Hepatocyte (in vitro differentiated cells): ENCODE data around the gene YJEFN3. TPM values are rescaled to one million over a fixed set of nuclear protein-coding genes. Genes with fewer than 3 reads are reported as not detected.

ENCODE experiments used
- DNase-seq: peaks from one replicate; pipeline ENCODE4 v3.0.0-alpha.2; 2016; ENCODE audit warnings: low spot score
- H2AFZ ChIP-seq: fragments of 200-600 bp; sonication (generic); 2 replicates; pipeline ENCODE4 v1.6.0; 2016; ENCODE audit warnings: antibody characterized with exemption, mild to moderate bottlenecking
- H3K27ac ChIP-seq: fragments of 200-600 bp; sonication (generic); 2 replicates; pipeline ENCODE4 v1.5.1; 2016; ENCODE audit warnings: mild to moderate bottlenecking
- H3K27me3 ChIP-seq: fragments of 200-600 bp; sonication (generic); 2 replicates; pipeline ENCODE4 v1.6.1; 2016
- H3K36me3 ChIP-seq: fragments of 200-600 bp; sonication (generic); replicated peaks from 2 replicates; pipeline ENCODE4 v1.5.1; 2016; ENCODE audit warnings: low read depth; ENCODE audit not compliant: insufficient read depth
- H3K4me1 ChIP-seq: fragments of 200-600 bp; sonication (generic); 2 replicates; pipeline ENCODE4 v1.5.1; 2016; ENCODE audit warnings: mild to moderate bottlenecking, moderate library complexity; ENCODE audit not compliant: insufficient read depth
- H3K4me2 ChIP-seq: fragments of 200-600 bp; sonication (generic); 2 replicates; pipeline ENCODE4 v1.6.0; 2016
- H3K4me3 ChIP-seq: fragments of 200-600 bp; sonication (generic); 2 replicates; pipeline ENCODE4 v1.5.1; 2016; ENCODE audit warnings: mild to moderate bottlenecking
- H3K79me2 ChIP-seq: fragments of 200-600 bp; sonication (generic); 2 replicates; pipeline ENCODE4 v1.6.0; 2017; ENCODE audit warnings: mild to moderate bottlenecking
- H3K9me2 ChIP-seq: fragments of 200-600 bp; sonication (generic); replicated peaks from 2 replicates; pipeline ENCODE4 v1.6.0; 2017; ENCODE audit warnings: mild to moderate bottlenecking; ENCODE audit not compliant: insufficient read depth
- H3K9me3 ChIP-seq: fragments of 200-600 bp; sonication (generic); 2 replicates; pipeline ENCODE4 v1.5.1; 2016; ENCODE audit warnings: low read depth, mild to moderate bottlenecking
- H4K20me1 ChIP-seq: fragments of 200-600 bp; sonication (generic); 2 replicates; pipeline ENCODE4 v1.6.0; 2016; ENCODE audit warnings: mild to moderate bottlenecking; ENCODE audit not compliant: insufficient read depth, poor library complexity, severe bottlenecking
- CTCF ChIP-seq: fragments of 200-600 bp; sonication (generic); IDR thresholded peaks from 2 replicates; pipeline ENCODE4 v1.5.1; 2016; ENCODE audit warnings: antibody characterized with exemption, mild to moderate bottlenecking; ENCODE audit not compliant: poor library complexity
- EZH2 ChIP-seq: fragments of 200-600 bp; sonication (generic); IDR thresholded peaks from 2 replicates; pipeline ENCODE4 v1.6.1; 2016; ENCODE audit warnings: antibody characterized with exemption, mild to moderate bottlenecking, borderline replicate concordance
- EZH2phosphoT487 ChIP-seq: fragments of 200-600 bp; sonication (generic); IDR thresholded peaks from one replicate; pipeline ENCODE4 v1.6.1; 2018; ENCODE audit warnings: antibody characterized with exemption, mild to moderate bottlenecking, low read depth, moderate library complexity; ENCODE audit not compliant: unreplicated experiment, severe bottlenecking
- WGBS: methylation state at CpG from one replicate; pipeline ENCODE4 v1.1.6; 2016; ENCODE audit warnings: low lambda C conversion rate; ENCODE audit errors: missing lambda C conversion rate; 5-methylcytosine and 5-hydroxymethylcytosine counted together
- polyA plus RNA-seq: library from polyadenylated mRNA; unstranded; fragments of >200 nt; fragmentation: Nextera tagmentation; extraction: Ambion mirVana; gene quantifications from 2 replicates; pipeline ENCODE4 v1.2.1, GENCODE V29; 2016
- total RNA-seq: library from RNA; depleted of rRNA; stranded (reverse); fragments of >200 nt; gene quantifications from 2 replicates; pipeline ENCODE4 v1.2.3, GENCODE V29; 2014

The YJEFN3 gene
- total RNA-seq (0.72 and 3.0 TPM in 2 replicates), polyA plus RNA-seq (12.5 and 14.0 TPM in 2 replicates)

- peaks cover 4% of the 10 kb centered on the region for H3K4me1 ChIP-seq
- TF ChIP-seq EZH2phosphoT487 (no peak), CTCF (no peak), EZH2 (no peak)
- H3K9me2 ChIP-seq = no peaks in the 10 kb centered on the region
- DNase-seq = no peak
- no peaks in the 10 kb centered on the region for H3K36me3 ChIP-seq
- H3K79me2 ChIP-seq = peaks cover 12% of the 10 kb centered on the region
- no peak within 1 kb of the TSS for H3K4me3 ChIP-seq
- no peaks in the 10 kb centered on the region for H3K9me3 ChIP-seq
- H4K20me1 ChIP-seq = peaks cover 12% of the 10 kb centered on the region
- no peaks in the 10 kb centered on the region for H3K27me3 ChIP-seq
- H3K4me2 ChIP-seq = no peak within 1 kb of the TSS
- H2AFZ ChIP-seq = no peak within 1 kb of the TSS
- no peak within 1 kb of the TSS for H3K27ac ChIP-seq
- 87% methylated on average over 23 of the region's 50 CpGs for WGBS
Observed at GRCh38 chr19:19528721-19529490, at the start of gene YJEFN3. TSS of gene YJEFN3 (plus strand) at chr19:19528911. CDS start at chr19:19528933, 22 bp downstream.

- H3K9me3 ChIP-seq = no peaks in the 10 kb centered on the region
- no peaks in the 10 kb centered on the region for H3K9me2 ChIP-seq
- WGBS = 92% methylated on average over 5 of the region's 5 CpGs
- H3K36me3 ChIP-seq = no peaks in the 10 kb centered on the region
- H4K20me1 ChIP-seq = no peaks in the 10 kb centered on the region
- no peak overlapping the region for H3K4me3 ChIP-seq
- H3K4me2 ChIP-seq = no peak overlapping the region
- H3K79me2 ChIP-seq = peaks cover 85% of the 10 kb centered on the region
- no peak for TF ChIP-seq CTCF
- no peak for TF ChIP-seq EZH2phosphoT487
- TF ChIP-seq EZH2 = no peak
- no peak for DNase-seq
- no peak overlapping the region for H2AFZ ChIP-seq
- H3K4me1 ChIP-seq = peaks cover 31% of the 10 kb centered on the region
- H3K27ac ChIP-seq = no peak overlapping the region
- no peaks in the 10 kb centered on the region for H3K27me3 ChIP-seq
Observed at GRCh38 chr19:19480688-19481087, 48.0 kb upstream of the YJEFN3 start.

- Histone ChIP-seq H3K79me2 (peaks cover 86% of the 10 kb centered on the region), H3K27me3 (no peaks in the 10 kb centered on the region), H3K36me3 (no peaks in the 10 kb centered on the region), H3K9me2 (no peaks in the 10 kb centered on the region), H3K9me3 (no peaks in the 10 kb centered on the region), H4K20me1 (no peaks in the 10 kb centered on the region), H3K4me1 (peaks cover 45% of the 10 kb centered on the region), H3K27ac (peak overlapping the region; percentile 90), H3K4me3 (no peak overlapping the region), H2AFZ (no peak overlapping the region), H3K4me2 (peak overlapping the region; percentile 68)
- no peak for TF ChIP-seq EZH2
- TF ChIP-seq EZH2phosphoT487 = no peak
- no peak for TF ChIP-seq CTCF
- DNase-seq = no peak
- 66% methylated on average over 19 of the region's 19 CpGs for WGBS
Observed at GRCh38 chr19:19482809-19483596, 45.7 kb upstream of the YJEFN3 start.
